Measurements from ENCODE around the gene MED28.
"Not testable (repeated sequence)": the region's sequence is repeated elsewhere in the genome, so short reads cannot be mapped to it uniquely, and the experiment has no call there.

MED28 gene, protein sequence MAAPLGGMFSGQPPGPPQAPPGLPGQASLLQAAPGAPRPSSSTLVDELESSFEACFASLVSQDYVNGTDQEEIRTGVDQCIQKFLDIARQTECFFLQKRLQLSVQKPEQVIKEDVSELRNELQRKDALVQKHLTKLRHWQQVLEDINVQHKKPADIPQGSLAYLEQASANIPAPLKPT

DNA sequence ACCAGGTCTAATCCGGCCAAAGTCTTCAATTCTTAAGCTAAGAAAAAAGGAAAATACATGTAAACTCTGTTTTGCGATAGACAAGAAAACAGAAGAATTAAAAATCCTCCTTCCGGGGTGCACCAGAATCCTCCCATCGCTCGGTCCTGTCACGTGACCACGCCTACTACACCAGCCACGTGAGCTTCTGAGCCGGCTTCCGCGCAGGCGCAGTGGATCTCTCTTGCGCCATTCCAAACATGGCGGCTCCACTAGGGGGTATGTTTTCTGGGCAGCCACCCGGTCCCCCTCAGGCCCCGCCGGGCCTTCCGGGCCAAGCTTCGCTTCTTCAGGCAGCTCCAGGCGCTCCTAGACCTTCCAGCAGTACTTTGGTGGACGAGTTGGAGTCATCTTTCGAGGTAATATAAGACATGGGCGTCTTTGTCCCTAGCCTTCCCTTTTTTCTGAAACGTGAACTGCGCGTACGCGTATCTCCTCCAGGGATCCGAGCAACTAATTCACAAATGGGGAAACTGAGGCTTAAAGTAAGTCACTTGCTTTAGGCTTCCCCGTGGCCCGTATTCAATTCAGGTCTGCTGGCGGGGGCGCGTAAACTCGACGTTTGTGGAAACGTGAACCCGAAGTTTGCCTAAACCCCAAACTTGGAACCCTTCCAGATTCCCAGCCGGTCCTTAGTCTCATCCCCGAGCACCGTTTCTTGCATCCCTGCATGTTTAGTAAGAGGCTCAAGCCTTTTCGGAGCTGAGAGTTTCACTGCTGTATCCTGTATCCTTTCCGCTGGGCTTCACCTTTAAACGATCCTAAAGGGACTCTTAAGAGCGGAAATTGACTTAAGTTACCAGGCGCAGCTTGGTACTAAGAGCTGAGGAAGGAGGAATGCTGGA is at the start of gene MED28:
Gene MED28 (plus strand): TSS at position 226 of the 884 bp plus-strand sequence. CDS start 14 bp downstream, at position 240.
- DNase-seq = peak; percentile 96

DNA sequence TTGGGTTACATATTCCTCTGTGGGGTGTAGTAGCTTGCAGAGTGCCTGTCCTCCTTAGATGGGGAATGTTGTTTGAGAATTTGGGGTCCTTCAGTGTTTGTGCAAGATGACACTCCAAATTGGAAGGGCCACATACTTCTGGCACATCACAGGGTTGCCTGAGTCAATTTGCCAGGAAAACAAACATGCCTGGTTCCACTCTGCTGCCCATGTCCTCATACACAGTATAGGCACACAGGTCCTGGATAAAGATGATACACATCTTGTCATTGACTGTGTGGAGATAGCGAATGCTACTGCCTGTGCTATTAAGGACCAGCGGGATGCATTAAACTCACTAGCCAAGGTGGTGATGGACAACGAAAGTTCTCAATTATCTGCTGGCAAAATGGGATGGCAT is 48.6 kb upstream of the MED28 start:
- no peak for DNase-seq

DNA sequence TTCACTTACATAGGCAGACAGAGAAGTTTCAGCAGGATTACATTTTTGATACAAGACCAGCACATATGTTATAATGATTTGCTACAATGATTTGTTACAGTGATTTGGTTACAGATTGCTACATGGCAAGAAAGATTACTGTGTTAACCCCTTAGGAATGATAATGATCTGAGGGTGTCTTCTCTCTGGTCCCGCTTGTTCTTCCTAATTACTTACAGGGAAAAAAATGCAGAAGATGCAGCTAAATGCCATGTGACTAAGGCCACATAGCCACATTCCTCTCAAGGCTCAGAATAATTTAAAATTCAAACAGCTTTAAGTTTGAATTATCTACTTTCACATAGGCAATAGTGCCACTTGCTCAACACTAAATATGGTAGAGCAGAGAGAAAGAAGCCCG is 47.2 kb upstream of the MED28 start:
- no peak for DNase-seq

DNA sequence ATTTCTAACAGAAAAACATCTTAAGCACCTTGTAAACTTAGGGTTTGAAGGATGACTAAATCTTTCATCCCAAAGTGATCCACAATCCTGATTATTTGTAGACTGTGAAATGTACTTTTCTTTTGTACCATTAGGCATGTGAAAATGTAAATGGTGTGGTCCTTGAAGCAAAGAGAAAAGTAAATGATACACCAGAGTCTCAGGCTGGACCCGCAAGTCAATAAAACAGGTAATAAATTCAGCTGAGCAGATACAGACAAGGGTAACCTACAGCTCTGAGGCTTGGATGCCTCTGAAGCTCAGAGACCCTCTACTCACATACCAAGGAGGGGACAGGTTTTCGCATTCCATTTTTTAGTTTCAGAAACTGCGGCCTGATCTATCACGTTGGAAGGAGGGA is 40.2 kb upstream of the MED28 start:
- no peak for DNase-seq

DNA sequence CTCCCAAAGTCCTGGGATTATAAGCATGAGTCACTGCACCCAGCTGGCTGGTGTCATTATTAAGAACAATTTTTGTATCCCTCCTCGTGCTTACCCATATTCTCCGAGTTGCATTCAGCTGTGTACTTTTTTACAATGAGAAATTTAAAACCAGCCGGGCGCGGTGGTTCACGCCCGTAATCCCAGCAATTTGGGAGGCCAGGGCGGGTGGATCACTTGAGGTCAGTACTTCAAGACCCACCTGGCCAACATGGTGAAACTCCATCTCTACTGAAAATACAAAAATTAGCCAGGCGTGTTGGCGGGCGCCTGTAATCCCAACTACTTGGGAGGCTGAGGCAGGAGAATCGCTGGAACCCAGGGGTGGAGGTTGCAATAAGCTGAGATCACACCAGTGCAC is 39.3 kb upstream of the MED28 start:
- DNase-seq = not testable (repeated sequence)

DNA sequence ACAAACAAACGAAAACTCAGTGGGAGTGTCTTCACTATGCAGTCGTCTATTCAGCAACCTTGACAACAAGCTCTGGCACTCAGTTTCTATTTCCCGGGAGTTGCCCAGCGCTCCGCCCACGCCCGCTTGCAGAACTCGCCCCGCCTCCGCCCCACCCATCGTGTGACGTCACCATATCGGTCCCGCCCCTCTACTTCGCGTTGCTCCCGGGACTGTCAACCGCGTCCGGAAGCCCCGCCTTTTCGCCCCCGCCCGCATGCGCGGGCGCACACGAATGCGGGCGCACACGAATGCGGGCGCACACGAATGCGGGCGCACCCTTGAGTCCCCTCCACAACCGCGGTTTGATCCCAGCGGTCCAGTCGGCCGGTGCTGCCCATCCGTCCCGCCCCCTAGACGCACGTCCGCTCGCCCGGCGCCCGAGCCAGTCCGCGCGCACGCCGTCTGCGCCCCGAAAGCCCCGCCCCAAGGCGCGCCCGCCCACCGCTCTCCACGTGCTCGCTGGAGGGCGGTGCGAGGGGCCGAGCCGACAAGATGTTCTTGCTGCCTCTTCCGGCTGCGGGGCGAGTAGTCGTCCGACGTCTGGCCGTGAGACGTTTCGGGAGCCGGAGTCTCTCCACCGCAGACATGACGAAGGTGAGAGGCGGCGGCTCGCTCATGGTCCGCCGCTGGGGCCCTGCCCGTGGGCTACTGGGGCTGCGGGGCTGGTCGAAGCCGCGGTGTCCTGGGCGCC is 37.3 kb upstream of the MED28 start, which contains the start of gene LAP3:
Gene LAP3 (plus strand): TSS at position 267 of the 733 bp plus-strand sequence. CDS start 268 bp downstream, at position 535.
- peak; percentile 99 for DNase-seq

DNA sequence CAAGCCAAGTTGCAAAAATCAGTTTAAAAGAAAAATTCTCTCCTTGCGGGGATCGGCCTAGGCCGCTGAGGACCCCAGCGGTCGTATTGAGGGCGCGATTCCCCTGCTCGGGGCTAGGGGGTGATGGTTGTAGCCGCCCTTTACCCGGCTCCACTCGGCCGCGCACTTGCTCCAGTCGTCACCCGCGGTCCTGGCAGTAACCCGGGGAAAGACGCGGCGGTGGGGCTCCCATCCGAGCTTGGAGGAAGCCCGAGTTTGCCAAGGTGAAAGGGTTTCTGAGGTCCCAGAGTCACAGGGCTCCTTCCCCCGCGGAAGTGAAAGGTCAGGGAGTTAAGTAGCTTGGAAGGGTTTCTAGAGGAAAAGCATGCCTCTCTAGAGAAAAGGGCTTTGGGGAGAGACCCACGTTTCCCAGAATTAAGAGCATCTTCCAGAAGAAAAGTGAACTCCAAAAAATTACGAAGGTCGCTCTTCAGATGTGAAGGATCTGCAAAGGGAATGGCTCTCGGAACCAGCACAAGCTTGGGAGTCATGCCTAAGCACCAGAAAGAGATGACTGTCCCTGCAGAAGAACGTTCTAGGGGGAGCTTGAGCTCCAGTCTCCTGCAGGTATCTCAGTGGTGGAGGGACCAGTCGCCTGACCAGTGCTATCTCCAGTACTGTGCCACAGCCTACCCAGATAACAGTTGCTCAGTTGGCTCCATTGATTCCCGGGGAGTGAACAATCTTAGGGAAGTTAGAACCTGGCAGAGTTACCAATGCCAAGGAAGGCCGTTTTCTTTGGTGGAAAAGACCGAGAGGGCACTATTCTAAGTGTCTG is 36.6 kb upstream of the MED28 start:
- DNase-seq = no peak

DNA sequence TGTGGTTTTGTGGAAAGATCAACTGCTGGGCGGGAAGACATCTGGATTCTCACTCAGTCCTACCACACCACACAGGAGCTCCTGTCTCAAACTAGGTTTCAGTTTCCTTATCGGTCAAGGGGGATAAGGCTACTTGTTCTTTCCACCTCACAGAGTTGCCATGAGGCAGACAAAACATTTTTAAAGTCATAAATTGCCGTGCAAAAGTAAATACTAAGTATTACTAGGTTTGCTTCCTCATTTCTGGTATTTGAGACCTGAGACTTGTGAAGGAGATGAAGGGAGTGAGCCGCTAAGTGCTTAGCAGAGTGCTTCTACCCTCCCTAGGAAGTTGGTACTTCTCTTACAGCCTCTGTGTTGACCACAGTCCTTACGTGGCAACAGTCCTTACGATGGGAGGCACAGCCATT is 36.0 kb upstream of the MED28 start:
- DNase-seq = peak; percentile 37

DNA sequence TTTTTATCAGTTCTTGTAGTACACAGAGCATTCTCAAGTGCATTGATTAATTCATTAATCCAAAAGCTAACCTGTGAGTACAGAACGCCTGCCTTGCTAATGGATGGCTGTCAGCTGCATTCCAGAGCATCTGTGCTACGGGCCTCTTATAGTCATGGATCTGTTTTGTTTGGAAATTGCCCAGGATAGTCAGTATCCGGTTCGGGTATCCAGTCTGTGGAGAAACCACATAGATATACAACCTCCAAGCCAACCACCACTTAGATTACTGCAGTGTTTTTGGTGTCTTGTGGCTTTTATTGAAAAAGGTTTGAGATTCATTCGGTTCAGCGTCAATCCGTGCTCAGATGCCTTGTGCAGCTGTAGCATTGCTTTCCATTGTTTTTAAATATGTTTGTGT is 33.5 kb upstream of the MED28 start:
- DNase-seq = no peak

DNA sequence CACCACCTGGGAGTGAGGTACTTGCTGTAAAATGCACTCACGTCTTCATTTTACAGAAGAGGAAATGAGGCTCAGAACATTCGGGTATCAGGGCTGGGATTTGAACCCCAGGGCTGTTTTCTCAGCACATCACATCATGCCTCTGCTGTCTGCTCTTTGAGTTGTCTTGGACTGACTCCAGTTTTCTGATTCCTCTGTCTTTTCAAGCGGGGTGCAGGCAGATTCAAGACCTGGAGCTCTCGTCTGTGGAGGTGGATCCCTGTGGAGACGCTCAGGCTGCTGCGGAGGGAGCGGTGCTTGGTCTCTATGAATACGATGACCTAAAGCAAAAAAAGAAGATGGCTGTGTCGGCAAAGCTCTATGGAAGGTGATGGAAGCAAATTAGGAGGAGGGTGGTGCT is 31.2 kb upstream of the MED28 start:
- no peak for DNase-seq

DNA sequence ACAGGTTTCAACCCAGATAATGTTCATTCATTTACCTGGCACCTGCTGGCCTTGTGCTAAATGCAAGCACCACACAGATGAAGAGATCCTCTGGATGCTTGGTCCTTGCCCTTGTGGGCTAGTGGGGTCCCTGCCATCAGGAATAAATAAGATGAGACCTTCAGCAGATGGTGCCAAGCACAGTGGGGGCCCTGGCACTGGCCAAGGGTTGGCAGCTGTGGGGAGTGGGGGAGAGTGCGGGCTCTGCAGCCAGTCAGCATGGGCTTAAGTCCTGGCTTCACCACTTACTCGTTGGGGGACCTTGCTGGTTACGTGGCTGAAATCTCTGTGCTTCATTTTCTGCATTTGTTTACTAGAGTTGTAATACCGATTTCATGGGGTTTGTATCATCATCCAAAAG is 30.5 kb upstream of the MED28 start:
- no peak for DNase-seq

DNA sequence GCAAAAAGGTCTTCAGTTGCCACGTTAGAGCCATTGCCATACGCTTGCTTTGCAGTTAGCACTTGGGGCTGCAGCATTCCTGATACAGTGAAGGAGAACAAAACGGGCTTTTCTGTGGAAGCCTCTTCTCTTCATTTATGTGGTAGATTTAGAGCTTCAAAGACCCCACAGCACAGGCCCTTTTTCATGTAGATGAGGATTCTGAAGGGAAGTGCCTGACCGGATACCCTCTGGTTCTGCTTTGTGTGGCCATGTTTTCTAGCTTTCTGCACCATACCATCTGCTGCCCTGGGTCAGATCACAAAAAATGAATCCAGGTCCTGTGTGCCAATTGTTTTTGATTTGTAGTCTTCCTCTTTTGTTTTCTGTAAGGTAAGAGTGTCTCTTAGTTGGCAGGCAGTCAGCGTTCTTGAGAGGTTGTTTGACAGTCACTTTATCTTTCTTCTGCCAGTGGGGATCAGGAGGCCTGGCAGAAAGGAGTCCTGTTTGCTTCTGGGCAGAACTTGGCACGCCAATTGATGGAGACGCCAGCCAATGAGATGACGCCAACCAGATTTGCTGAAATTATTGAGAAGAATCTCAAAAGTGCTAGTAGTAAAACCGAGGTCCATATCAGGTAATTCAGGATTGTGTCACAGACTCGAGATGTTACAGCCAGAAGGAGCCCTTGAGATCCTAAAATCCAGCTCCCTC is 29.8 kb upstream of the MED28 start:
- DNase-seq = no peak

DNA sequence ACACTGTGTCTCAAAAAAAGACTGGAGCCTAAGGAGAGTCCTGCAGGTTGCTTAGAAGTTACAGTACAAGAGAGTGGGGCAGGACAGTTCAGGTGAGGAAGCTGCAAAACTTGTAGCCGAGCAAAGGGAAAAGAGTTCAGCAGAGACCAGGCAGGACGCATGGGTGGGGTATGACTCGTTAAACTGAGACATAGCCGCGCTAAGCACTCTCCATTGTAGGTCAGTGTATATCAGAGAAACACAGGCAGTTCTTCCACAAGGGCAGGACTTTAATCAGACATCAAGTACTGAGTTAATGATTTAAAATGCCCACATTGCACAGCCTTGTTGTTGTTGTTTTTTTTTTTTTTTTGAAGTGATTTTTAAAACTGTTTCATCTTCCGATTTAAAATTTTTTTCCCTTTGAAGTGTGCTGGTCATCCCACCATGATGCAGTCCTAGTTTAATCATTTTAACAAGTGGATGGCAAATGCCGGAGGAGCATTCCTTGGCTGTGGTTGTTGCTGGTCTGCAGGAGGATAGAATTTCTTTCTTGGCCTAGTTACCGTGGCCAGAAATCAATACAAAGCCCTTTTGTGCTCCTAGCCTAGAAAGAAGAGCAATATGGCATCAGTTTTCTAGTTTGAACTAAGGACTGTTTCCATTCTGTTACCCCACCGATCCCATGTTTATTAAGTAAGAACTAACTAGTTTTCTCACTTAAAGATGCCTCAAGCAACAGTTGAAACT is 27.2 kb upstream of the MED28 start:
- DNase-seq = no peak

DNA sequence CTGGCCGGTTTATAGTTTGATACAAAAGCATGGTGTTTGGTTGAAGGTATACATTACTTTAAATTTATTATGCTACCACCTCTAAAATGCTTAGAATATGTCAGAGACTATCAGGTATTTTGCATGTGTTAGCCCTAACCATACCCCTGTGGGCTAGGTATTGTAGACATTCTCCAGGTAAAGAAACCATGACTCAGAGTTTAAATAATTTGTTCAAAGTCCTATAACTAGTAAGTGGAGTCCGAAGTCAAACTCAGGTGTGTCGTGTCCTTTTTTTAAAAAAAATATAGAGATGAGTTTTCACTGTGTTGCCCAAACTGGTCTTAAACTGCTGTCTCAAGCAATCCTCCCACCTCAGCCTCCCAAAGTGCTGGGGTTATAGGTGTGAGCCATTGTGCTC is 25.1 kb upstream of the MED28 start:
- no peak for DNase-seq

DNA sequence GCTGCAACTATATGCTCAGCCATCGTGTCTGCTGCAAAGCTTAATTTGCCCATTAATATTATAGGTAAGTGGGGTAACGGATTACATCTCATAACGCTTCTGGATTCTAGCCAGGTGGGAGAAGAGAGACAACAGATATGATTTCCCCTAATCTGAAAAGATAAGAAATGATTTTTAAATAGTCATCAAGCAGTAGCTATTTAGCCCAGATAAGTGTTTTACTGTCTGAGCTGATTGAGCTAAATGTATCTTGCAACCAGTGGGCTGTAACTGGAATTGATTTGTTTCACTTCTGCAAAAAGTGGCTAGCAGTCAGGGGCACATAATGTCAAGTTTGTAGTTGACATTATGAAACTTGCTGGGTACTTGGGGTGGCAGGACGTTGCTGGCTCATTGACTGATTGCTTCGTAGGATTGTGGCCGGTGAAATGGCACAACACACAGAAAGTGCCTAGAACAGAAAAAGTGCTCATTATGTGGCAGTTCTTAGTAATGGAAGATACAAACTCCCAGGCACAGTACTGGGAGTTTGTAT is 18.9 kb upstream of the MED28 start:
- no peak for DNase-seq

DNA sequence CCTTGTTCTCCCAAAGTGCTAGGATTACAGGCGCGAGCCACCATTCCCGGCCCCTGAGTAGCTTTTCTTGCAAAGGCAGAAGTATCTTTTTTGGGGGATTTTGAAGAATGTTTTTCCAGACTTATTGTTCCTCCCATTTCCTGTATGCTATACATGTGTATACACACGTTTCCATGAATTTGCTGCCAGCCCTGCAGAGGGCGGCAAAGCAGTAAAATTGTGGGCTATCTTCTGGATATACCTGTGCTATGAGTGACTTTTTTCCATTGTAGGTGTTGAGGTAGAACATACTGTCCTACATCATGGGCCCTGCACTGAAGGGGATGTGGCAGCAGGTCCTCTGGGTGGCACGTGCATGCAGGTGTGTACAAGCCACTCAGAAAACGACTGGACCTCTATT is 16.9 kb upstream of the MED28 start:
- no peak for DNase-seq

DNA sequence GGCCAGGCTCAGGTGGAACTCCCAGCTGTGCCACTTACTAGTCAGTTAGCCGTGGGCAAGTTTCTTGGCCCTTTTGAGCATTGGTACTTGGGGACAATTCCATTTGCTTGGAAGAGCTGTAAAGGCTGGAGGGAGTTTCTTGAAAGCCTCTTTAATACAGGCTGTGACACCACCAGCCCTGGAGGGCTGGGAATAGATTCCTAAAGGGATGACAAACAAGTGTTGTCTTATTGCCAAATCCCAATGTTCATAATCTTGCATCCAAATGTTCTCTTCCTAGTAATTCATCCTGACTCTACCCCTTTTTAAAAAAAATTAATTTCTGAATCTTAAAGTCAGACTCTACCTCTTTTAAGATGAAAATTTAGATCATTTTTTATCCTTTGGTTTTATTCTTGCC is 14.6 kb upstream of the MED28 start:
- no peak for DNase-seq

DNA sequence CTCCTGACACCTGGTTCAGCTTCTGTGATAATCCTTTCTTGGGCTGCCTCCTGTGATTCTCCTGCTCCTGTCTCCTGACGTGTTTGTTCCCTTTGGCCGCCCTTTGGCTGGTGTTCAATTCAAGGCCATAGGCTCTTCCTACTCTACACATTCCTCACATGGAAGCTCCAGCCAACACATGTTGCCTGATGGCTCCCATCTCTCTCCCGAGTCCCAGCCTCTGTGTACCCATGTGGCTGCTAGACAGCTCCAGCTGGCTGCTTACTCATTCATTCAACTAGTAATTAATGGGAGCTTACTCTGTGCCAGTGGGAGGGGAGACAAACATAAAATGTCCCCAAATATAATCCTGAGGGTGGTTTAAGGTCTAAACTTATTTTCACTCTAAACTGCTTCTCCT is 9.2 kb upstream of the MED28 start:
- DNase-seq = no peak

DNA sequence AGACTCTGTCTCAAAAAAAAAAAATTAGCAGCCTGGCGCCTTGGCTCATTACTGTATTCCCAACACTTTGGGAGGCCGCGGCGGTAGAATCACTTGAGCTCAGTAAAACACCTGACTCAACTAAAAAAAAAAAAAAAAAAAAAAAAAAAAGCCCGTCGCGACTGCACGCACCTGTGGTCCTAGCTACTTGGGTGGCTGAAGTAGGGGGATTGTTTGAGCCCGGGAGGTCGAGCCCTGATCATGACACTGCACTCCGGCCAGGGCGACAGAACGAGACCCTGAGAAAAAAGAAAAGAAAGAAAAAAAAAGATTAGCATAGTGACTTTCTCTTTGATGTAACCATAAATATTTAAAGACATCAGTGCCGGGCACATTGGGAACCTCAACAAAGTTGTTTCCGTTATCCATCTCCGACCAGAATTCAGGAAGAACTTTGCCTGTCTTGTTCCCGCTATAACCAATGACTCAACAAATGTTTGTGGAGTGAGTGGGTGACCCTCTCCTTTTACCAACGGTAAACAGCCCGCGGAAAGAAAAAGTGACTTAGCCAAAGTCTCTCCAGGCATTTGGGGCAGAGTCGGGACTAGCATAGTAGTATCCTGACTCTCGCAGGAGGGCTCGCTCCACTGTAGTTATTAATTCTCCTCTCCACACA is 553 bp upstream of the MED28 start:
- DNase-seq = peak; percentile 34

DNA sequence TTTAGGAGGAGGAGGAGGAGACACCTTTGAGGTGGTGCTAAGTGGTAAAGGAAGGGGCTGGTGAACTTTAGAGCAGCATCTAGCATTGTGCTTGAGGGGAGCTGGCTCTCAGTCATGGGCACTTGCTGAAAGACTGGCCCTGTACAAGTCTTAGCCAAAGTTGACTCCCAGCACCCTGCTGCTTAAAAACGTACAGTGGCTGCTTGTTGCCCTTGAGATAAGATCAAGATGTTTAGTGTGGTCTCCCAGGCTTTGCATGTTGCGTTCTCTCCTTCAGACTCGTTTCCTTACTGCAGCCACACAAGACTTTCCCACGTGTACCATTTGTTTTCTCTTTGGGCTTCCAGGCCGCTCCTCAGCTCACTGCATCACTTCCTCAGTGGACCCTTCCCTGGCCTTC is 1.8 kb downstream of the MED28 start:
- DNase-seq = no peak

DNA sequence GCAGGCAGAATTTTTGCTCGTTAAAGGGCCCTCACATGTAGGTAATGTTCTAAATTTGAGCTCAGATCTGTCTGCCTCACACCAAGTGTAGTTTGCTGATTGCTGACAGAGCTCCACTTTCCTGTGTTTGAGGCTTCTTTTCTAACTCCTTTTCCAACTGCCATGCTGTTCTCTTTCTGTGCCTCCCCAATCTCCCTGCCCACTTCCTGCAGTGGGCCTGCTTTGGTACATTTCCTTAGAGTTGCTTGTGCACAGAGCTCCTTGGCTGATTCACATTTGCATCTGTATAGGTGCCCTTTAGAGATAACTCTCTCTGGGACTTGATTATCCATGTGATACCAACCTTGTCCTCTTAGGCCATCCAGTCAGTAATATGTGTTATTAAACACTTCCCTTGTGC is 4.5 kb downstream of the MED28 start:
- no peak for DNase-seq

All from CD4-positive, alpha-beta T cell treated with Interleukin-17A for 1 hour (primary cell).